ENCODE data around the gene BTBD2. TPM values are rescaled to one million over a fixed set of nuclear protein-coding genes. Genes with fewer than 3 reads are reported as not detected.
"Not testable (repeated sequence)": the region's sequence is repeated elsewhere in the genome, so short reads cannot be mapped to it uniquely, and the experiment has no call there.

Gene BTBD2
- total RNA-seq, 1 donor from 2014 or later = 57.3 TPM

DNA sequence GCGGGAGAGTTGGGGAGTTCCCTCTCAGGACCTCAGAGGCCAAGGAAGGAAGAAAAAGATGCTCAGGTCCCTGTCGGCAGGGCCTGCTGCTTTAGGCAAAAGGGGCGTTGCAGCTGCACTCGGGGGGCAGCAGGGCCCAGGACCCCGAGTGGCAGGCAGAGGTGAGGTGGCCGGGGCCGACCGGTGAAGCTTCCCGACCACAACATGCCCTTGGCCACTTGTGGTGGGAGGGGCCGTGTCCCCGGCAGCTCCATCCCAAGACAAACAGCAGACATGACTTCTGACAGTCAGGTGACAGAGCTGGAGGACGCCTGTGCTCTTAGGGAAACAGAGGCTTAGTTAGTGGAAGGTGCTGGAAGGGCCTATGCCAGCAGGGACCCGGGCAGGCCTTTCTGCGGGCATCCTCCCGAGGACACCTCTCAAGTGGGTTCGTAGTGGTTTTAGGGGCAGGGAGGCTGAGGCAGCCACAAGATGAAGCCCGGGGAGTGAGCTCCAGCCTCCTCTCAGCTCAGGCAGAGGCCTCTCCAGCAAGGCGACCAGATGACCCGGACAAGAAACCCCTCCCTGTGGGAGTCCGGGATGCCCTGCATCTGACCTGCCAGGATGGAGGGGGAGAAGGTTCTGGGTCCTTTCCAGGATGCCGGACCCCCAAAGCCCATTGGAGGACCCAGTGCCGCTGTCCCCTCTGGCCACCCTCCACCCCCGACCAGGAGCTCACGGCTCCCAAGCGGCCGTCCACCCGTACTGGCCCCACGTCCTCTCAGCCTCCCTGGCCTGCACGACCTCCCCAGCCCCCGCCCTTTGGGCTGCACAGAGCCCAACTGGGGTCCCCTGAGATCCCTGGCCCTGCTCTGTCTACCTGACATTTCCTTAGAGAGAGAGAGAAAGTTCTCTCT, 24.2 kb downstream of the BTBD2 start:
- Mint-ChIP-seq H3K36me3 (ENCODE audit: low read depth) (peaks cover 60% of the 10 kb centered on the region), H3K9me3 (no peaks in the 10 kb centered on the region), H3K4me1 (peaks cover 2% of the 10 kb centered on the region), H3K4me3 (no peak overlapping the region), H3K27me3 (no peaks in the 10 kb centered on the region), H3K27ac (no peak overlapping the region)
- TF ChIP-seq, protein P1, sequence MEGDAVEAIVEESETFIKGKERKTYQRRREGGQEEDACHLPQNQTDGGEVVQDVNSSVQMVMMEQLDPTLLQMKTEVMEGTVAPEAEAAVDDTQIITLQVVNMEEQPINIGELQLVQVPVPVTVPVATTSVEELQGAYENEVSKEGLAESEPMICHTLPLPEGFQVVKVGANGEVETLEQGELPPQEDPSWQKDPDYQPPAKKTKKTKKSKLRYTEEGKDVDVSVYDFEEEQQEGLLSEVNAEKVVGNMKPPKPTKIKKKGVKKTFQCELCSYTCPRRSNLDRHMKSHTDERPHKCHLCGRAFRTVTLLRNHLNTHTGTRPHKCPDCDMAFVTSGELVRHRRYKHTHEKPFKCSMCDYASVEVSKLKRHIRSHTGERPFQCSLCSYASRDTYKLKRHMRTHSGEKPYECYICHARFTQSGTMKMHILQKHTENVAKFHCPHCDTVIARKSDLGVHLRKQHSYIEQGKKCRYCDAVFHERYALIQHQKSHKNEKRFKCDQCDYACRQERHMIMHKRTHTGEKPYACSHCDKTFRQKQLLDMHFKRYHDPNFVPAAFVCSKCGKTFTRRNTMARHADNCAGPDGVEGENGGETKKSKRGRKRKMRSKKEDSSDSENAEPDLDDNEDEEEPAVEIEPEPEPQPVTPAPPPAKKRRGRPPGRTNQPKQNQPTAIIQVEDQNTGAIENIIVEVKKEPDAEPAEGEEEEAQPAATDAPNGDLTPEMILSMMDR (IDR thresholded peaks at IDR 0.05) = no peak
- CTCF ChIA-PET = no interaction called here
- ATAC-seq (ENCODE audit: low read depth) (no peak), DNase-seq (no peak)
- intact Hi-C loops (cut with micrococcal nuclease) = no loop called here
- POLR2A ChIA-PET = interaction anchor here (0.7 to 0.9 kb wide), 2 partner anchors 140 to 289 kb away, joined by 3 to 4 read pairs; no protein-coding TSS in a partner anchor

DNA sequence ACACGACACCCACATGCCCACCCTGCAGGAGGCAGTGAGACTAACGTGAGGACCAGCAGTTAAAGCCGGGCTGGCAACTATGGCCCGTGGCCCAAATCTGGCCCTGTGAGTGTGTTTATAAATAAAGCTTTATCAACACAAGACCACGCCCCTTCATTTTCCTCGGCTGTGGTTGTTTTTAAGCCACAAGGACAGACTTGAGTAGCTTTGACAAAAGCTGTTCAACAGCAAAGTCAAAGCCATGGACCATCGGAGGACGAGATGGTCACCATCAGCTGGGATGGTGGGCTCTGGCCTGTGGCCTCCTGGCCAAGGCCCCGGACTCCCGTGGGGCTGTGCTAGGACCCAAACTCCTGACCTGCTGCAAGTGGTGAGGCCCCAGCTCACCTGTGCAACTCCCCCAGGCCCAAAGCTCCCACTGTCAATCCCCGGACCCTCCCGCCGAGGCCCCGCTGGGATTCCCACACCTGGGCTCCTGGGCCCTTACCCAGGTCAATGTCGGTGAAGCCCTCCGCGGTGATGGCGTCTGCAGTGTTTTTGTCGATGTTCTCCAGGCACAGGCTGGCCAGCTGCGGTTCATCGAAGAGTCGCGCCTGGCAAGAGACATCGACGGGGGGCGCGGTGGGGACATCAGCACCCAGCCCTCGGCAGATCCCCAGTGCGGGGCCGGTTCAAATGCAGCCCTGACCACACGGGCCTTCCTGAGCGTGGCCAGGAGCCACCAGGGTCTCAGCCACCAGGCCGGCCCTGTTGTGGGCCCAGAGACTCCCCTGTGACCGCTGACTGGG, 25.1 kb downstream of the BTBD2 start:
- TF ChIP-seq, protein P1 (IDR thresholded peaks at IDR 0.05) = no peak
- ATAC-seq (ENCODE audit: low read depth) (no peak), DNase-seq (no peak)
- Mint-ChIP-seq H3K36me3 (ENCODE audit: low read depth) (peaks cover 59% of the 10 kb centered on the region), H3K27me3 (no peaks in the 10 kb centered on the region), H3K9me3 (no peaks in the 10 kb centered on the region), H3K4me1 (no peaks in the 10 kb centered on the region), H3K27ac (no peak overlapping the region), H3K4me3 (no peak overlapping the region)
- ChIA-PET POLR2A (interaction anchor here (0.9 kb wide), 1 partner anchor 290 kb away, joined by 3 read pairs; no protein-coding TSS in a partner anchor), CTCF (no interaction called here)
- intact Hi-C loops (cut with micrococcal nuclease) = no loop called here

DNA sequence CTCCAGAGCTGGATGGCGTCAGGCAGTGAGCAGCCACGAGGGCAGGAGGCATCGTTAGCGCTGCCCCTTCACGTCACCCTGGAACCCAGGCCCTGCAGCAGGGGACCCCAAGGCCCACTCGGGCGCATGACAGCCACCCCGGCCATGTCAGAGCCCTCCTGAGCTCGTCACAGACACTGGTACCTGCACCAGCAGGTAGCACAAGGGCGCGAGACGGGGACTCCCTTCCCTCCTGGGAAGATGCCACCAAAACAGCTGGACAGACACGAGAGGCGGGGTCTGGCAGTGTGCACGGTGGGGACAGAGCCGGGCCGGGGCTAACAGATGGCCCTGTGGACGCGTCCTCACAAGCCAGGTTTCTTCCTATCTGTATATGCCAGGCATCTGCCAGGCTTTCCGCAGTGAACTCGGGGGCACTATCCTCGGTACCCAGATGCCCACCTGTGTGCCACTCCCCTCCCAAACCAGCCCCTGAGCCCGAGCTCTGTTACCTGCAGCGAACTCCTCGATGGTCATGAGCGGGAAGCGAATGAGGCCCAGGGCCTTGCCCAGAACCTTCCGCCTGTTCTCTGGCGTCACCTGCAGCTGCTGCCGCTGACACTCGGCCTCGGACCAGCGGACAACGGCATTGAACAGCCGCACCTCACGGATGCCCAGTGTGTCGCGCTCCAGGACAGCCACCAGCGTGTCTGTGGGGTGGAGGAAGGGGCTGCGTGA, 25.8 kb downstream of the BTBD2 start:
- no peaks in the 10 kb centered on the region for H3K27me3 Mint-ChIP-seq

DNA sequence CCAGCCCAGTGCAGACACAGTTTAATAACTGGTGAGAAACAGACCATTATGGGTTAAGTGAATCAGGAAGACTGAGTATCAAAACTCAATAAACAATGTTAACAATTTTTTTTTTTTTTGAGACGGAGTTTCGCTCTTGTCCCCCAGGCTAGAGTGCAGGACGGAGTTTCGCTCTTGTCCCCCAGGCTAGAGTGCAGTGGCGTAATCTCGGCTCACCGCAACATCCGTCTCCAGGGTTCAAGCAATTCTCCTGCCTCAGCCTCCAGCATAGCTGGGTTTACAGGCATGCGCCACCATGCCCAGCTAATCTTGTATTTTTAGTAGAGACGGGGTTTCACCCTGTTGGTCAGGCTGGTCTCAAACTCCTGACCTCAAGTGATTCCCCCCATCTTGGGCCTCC, 27.1 kb downstream of the BTBD2 start:
- H3K4me3 Mint-ChIP-seq; DNase-seq; H3K27me3 Mint-ChIP-seq; ATAC-seq (ENCODE audit: low read depth); POLR2A ChIA-PET; CTCF ChIA-PET; H3K27ac Mint-ChIP-seq; H3K9me3 Mint-ChIP-seq; intact Hi-C loops (cut with micrococcal nuclease); H3K4me1 Mint-ChIP-seq: not testable (repeated sequence)
- peaks cover 65% of the 10 kb centered on the region for H3K36me3 Mint-ChIP-seq (ENCODE audit: low read depth)

More for the DNA sequence above, 25.8 kb downstream of the BTBD2 start:
- ATAC-seq (ENCODE audit: low read depth) (no peak), DNase-seq (no peak)
- POLR2A ChIA-PET = no interaction called here
- TF ChIP-seq, protein P1 (IDR thresholded peaks at IDR 0.05) = no peak
- CTCF ChIA-PET = no interaction called here
- Mint-ChIP-seq H3K36me3 (ENCODE audit: low read depth) (peaks cover 63% of the 10 kb centered on the region), H3K9me3 (no peaks in the 10 kb centered on the region), H3K27ac (no peak overlapping the region), H3K4me3 (no peak overlapping the region), H3K4me1 (no peaks in the 10 kb centered on the region)
- intact Hi-C loops (cut with micrococcal nuclease) = no loop called here

DNA sequence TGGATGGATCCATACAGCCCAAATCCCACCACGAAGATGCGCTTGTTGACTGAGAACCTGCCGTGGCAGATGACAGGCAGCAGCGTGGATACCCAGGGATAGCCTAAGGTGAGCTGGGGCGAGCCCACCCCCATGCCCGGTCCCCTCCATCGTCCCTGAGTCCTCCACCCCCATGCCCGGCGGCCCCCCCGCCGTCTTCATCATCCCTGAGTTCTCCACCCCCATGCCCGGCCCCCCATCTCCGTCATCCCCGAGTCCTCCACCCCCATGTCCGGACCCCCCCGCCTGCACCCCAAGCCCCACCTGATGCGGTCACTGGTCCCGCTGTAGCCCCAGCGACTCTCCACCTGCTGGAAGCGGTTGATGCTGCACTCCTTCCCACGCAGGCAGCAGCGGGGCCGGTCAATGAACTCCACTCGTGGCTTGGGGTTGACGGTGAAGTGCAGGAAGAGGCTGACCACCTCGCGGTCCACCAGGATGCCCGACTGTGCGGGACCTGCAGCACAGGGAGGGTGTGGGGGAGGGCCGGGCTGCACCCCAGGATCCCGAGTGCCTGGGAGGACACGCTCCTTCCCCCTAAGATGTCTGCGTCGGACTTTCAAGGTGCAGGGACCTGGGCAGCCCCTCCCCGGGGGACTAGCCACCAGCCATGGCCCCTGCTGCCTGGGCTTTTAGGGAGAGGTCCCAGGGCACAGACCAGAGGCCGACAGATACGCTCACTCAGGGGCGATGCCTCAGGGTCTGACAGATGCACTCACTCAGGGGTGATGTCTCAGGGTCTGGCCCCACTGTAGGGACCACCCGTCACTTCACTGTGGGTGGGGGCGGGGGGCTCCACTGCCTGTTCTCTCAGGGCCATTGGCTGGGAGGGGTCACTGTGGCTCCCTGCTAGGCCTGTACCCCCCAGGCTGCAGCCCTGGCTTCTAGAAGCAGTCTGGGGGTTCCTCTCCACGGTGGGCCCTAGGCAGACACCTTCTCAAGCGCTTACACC, 28.0 kb downstream of the BTBD2 start:
- Mint-ChIP-seq H3K4me1 (no peaks in the 10 kb centered on the region), H3K4me3 (no peak overlapping the region), H3K27me3 (no peaks in the 10 kb centered on the region), H3K9me3 (no peaks in the 10 kb centered on the region), H3K27ac (no peak overlapping the region), H3K36me3 (ENCODE audit: low read depth) (peaks cover 69% of the 10 kb centered on the region)
- TF ChIP-seq, protein P1 (IDR thresholded peaks at IDR 0.05) = no peak
- POLR2A ChIA-PET = no interaction called here
- ATAC-seq (ENCODE audit: low read depth) (no peak), DNase-seq (no peak)
- CTCF ChIA-PET = no interaction called here
- intact Hi-C loops (cut with micrococcal nuclease) = no loop called here

Measured in activated B cell treated with CpG ODN at 0.5 μM for 24 hours (primary cell).